ENCODE measurements around the gene CALHM2. TPM values are rescaled to one million over a fixed set of nuclear protein-coding genes. Genes with fewer than 3 reads are reported as not detected.

The CALHM2 gene
- total RNA-seq, 1 experiment from 2014 or later = not detected

DNA sequence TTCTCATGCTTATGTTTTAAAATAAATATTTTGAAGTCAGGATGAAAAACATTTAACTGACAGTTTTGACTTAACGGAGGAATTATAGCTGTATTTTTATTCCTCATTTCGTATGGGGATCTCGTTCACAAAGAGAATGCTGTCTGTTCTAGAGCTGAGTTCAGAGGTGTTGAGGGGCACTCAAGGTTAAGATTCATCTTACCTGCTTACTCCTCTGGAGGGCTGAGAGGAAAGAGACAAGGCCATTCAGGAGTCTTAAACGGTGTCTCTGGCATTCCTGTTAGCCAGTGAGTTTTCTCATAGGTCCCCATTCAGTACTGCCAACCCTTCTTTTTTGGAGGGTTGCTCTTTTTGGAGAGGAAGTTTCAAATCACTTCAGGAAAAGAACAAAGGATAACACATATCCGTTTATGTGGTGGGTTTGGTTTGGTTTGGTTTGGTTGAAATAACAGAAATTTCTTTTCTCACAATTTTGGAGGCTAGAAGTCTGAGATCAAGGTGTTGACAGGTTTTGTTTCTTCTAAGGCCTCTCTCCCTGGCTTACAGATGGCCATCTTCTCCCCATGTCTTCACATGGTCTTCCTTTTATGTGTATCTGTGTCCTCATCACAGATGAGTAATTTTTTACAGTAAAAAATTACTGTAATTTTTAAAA lies 23.1 kb downstream of the CALHM2 start:
- Histone ChIP-seq H3K9me3 (ENCODE audit: control insufficient read depth, low read depth, low read length) (no peaks in the 10 kb centered on the region), H4K20me1 (ENCODE audit: control insufficient read depth, insufficient read depth, insufficient read length) (no peaks in the 10 kb centered on the region), H3T11ph (ENCODE audit: low read length) (no peak overlapping the region), H3K56ac (ENCODE audit: insufficient read length, low read depth, low read length) (no peak overlapping the region), H3K23ac (ENCODE audit: insufficient read length, low read depth, low read length) (no peak overlapping the region), H3K4me2 (ENCODE audit: insufficient read depth, insufficient read length, low read length) (no peak overlapping the region), H4K8ac (replicated peaks; ENCODE audit: insufficient read length, low read depth, low read length) (no peak overlapping the region), H2BK15ac (ENCODE audit: low read depth, low read length) (no peak overlapping the region), H2BK20ac (ENCODE audit: low read depth, low read length, poor library complexity, severe bottlenecking) (no peak overlapping the region), H3K27me3 (ENCODE audit: insufficient read depth, low read length) (no peaks in the 10 kb centered on the region), H3K18ac (ENCODE audit: insufficient read length, low read depth, low read length) (no peak overlapping the region), H4K91ac (ENCODE audit: insufficient read length, low read depth, low read length) (no peak overlapping the region), H3K27ac (ENCODE audit: insufficient read length, low read depth, low read length) (no peak overlapping the region), H2AK5ac (ENCODE audit: insufficient read length, low read length) (no peak overlapping the region), H2AFZ (ENCODE audit: low read length) (no peak overlapping the region), H3K4me1 (ENCODE audit: insufficient read depth, low read length) (no peaks in the 10 kb centered on the region), H3K79me2 (ENCODE audit: insufficient read depth, low read length) (no peaks in the 10 kb centered on the region; the same call in 1 of the 2 replicates), H3K9ac (ENCODE audit: extremely low read depth, insufficient read length, low read length) (no peak overlapping the region), H3K4ac (ENCODE audit: low read depth, low read length) (no peak overlapping the region), H3K14ac (ENCODE audit: insufficient read depth, low read length) (no peak overlapping the region), H2BK12ac (ENCODE audit: insufficient read length, low read depth, low read length) (no peak overlapping the region), H2BK5ac (ENCODE audit: insufficient read length, low read length) (no peak overlapping the region), H4K5ac (ENCODE audit: insufficient read length, low read depth, low read length) (no peak overlapping the region), H3K79me1 (ENCODE audit: insufficient read depth, low read depth, low read length, poor library complexity, severe bottlenecking) (no peaks in the 10 kb centered on the region), H2BK120ac (ENCODE audit: low read depth, low read length, poor library complexity, severe bottlenecking) (no peak overlapping the region), H3K23me2 (ENCODE audit: insufficient read length, low read depth, low read length, poor library complexity, severe bottlenecking) (no peaks in the 10 kb centered on the region)
- H3K27me3 Mint-ChIP-seq (ENCODE audit: low read depth) = no peaks in the 10 kb centered on the region
- no peaks in the 10 kb centered on the region for H3K9me3 Mint-ChIP-seq
- no peak overlapping the region for H3K4me3 Mint-ChIP-seq
- no peak for DNase-seq
- H3K36me3 Mint-ChIP-seq (ENCODE audit: insufficient read depth in 1 of 3, low read depth in 3 of 3) = peaks cover 41 to 92% (median 78%) of the 10 kb centered on the region in 3 experiments
- H3K4me1 Mint-ChIP-seq = no peaks in the 10 kb centered on the region
- WGBS (ENCODE audit: extremely low coverage, insufficient read length, low lambda C conversion rate) = no CpG with 5 or more reads among the region's 5 CpGs
- TF ChIP-seq, protein P1, sequence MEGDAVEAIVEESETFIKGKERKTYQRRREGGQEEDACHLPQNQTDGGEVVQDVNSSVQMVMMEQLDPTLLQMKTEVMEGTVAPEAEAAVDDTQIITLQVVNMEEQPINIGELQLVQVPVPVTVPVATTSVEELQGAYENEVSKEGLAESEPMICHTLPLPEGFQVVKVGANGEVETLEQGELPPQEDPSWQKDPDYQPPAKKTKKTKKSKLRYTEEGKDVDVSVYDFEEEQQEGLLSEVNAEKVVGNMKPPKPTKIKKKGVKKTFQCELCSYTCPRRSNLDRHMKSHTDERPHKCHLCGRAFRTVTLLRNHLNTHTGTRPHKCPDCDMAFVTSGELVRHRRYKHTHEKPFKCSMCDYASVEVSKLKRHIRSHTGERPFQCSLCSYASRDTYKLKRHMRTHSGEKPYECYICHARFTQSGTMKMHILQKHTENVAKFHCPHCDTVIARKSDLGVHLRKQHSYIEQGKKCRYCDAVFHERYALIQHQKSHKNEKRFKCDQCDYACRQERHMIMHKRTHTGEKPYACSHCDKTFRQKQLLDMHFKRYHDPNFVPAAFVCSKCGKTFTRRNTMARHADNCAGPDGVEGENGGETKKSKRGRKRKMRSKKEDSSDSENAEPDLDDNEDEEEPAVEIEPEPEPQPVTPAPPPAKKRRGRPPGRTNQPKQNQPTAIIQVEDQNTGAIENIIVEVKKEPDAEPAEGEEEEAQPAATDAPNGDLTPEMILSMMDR (conservative IDR thresholded peaks at IDR 0.05) = no peak
- no peak overlapping the region for H3K27ac Mint-ChIP-seq

Data from H9 (cell line).